Right lobe of liver (tissue), 4 donors: Measurements from ENCODE around the gene CENPV.
"Not testable (repeated sequence)": the region's sequence is repeated elsewhere in the genome, so short reads cannot be mapped to it uniquely, and the experiment has no call there.

ENCODE experiments used
- POLR2A ChIP-seq: fragments of 450-650 bp; IDR thresholded peaks from one replicate; pipeline ENCODE4 v1.6.1; 2017; ENCODE audit warnings: antibody characterized with exemption, mild to moderate bottlenecking
- TF ChIP-seq, protein P1 (sequence below), 4 donors: fragments of 200-600 bp in 3 of 4; fragments of 450-650 bp in 1 of 4; IDR thresholded peaks; one replicate each; pipeline versions ENCODE4 v1.5.1 to v1.8.0; 2016 to 2022; ENCODE audit warnings: antibody characterized with exemption in 4 of 4, mild to moderate bottlenecking in 2 of 4
- donor health status: DM: no; HTN: no; CAD: no.
- donor health status: DM: no; HTN: no; CAD: no.
- donor health status: DM: no; HTN: yes; CAD: no.

DNA sequence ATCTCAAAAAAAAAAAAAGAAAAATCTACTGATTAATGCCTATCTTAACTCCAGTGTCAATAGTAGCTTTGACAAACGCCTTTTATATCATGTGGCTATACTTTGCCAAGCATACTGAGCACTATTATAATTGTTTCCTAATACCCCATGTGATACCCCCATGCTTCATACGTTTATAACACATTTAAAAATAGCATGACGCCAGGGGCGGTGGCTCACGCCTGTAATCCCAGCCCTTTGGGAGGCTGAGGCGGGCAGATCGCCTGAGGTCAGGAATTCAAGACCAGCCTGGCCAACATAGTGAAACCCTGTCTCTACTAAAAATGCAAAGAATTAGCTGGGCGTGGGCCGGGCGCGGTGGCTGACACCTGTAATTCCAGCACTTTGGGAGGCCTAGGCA lies 39.2 kb upstream of the CENPV start:
- TF ChIP-seq, protein P1, sequence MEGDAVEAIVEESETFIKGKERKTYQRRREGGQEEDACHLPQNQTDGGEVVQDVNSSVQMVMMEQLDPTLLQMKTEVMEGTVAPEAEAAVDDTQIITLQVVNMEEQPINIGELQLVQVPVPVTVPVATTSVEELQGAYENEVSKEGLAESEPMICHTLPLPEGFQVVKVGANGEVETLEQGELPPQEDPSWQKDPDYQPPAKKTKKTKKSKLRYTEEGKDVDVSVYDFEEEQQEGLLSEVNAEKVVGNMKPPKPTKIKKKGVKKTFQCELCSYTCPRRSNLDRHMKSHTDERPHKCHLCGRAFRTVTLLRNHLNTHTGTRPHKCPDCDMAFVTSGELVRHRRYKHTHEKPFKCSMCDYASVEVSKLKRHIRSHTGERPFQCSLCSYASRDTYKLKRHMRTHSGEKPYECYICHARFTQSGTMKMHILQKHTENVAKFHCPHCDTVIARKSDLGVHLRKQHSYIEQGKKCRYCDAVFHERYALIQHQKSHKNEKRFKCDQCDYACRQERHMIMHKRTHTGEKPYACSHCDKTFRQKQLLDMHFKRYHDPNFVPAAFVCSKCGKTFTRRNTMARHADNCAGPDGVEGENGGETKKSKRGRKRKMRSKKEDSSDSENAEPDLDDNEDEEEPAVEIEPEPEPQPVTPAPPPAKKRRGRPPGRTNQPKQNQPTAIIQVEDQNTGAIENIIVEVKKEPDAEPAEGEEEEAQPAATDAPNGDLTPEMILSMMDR (IDR thresholded peaks at IDR 0.05) = not testable (repeated sequence)
- TF ChIP-seq POLR2A = not testable (repeated sequence)
